Measurements from ENCODE around the gene IBA57. TPM values are rescaled to one million over a fixed set of nuclear protein-coding genes. Genes with fewer than 3 reads are reported as not detected.

The IBA57 gene
- total RNA-seq, 2 donors from 2014 or later = 16.3 to 18.2 TPM

DNA sequence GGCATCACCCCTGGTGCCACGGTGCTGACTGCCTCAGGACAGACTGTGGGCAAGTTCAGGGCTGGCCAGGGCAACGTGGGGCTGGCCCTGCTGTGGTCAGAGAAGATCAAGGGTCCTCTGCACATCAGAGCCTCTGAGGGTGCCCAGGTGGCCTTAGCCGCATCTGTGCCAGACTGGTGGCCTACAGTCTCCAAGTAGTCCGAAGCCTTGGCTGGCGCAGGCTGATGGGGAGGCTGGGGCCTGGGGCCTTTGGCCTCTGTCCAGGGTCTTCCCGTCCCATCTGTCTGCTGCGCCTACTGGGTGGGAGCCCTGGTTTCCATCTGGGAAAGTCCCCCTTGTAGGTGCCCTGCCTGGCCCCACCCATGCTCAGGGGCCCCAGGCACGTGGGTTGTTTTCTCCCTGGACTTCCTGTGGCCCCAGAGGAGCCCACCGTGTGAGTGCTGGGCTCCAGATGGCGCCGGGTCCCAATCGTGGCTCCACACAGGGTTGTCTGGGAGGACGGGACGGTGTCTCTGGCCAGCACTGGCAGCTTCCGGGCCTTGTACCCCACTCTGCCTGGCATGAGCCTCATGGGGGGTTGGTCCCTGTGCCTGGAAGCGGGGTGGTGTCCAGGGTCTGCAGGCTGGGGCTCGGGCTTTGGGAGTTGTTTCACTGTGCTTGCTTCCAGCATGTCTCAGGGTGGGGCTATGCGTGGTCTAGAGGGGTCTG lies 9.9 kb downstream of the IBA57 start:
- Mint-ChIP-seq H3K27me3 (no peaks in the 10 kb centered on the region), H3K27ac (peak overlapping the region; percentile 39), H3K36me3 (ENCODE audit: low read depth) (no peaks in the 10 kb centered on the region), H3K4me1 (peaks cover 6% of the 10 kb centered on the region), H3K4me3 (no peak overlapping the region)
- no peak for DNase-seq
- no peaks in the 10 kb centered on the region for H3K9me3 ChIP-seq (ENCODE audit: control insufficient read depth, low read length, poor library complexity, severe bottlenecking)
- ATAC-seq = no peak

- no peak for DNase-seq
- Mint-ChIP-seq H3K36me3 (ENCODE audit: low read depth) (no peaks in the 10 kb centered on the region), H3K27ac (no peak overlapping the region), H3K4me3 (no peak overlapping the region), H3K4me1 (peaks cover 5% of the 10 kb centered on the region), H3K27me3 (no peaks in the 10 kb centered on the region)
- no peaks in the 10 kb centered on the region for H3K9me3 ChIP-seq (ENCODE audit: control insufficient read depth, low read length, poor library complexity, severe bottlenecking)
- ATAC-seq = no peak
Observed at GRCh38 chr1:228176024-228176395, 10.4 kb downstream of the IBA57 start.

- DNase-seq (no peak), ATAC-seq (no peak)
- H3K9me3 ChIP-seq (ENCODE audit: control insufficient read depth, low read length, poor library complexity, severe bottlenecking) = no peaks in the 10 kb centered on the region
- no peaks in the 10 kb centered on the region for H3K27me3 Mint-ChIP-seq
- no peak overlapping the region for H3K4me3 Mint-ChIP-seq
- H3K4me1 Mint-ChIP-seq = peaks cover 5% of the 10 kb centered on the region
- H3K27ac Mint-ChIP-seq = no peak overlapping the region
- no peaks in the 10 kb centered on the region for H3K36me3 Mint-ChIP-seq (ENCODE audit: low read depth)
Observed at GRCh38 chr1:228176461-228177182, 11.0 kb downstream of the IBA57 start.

DNA sequence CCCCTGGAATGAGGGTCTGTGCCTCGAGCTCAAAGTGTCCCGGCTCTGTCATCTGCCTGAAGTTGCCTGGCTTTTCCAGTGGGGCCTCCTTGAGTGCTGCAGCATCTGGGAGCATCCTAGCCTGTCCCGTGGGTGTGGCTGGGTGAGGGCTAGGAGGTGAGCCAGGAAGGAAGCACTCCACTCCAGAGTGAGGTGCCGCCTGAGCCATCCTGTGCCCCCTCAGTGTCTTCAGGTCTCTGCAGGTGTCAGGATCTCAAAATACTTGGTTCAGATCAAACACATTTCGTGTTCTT lies 11.5 kb downstream of the IBA57 start:
- Mint-ChIP-seq H3K4me1 (peaks cover 5% of the 10 kb centered on the region), H3K27ac (no peak overlapping the region), H3K36me3 (ENCODE audit: low read depth) (no peaks in the 10 kb centered on the region), H3K27me3 (no peaks in the 10 kb centered on the region), H3K4me3 (no peak overlapping the region)
- DNase-seq (no peak), ATAC-seq (no peak)
- no peaks in the 10 kb centered on the region for H3K9me3 ChIP-seq (ENCODE audit: control insufficient read depth, low read length, poor library complexity, severe bottlenecking)

GRCh38 chr1:228177721-228178710 lies 12.4 kb downstream of the IBA57 start:
- ATAC-seq = no peak

DNA sequence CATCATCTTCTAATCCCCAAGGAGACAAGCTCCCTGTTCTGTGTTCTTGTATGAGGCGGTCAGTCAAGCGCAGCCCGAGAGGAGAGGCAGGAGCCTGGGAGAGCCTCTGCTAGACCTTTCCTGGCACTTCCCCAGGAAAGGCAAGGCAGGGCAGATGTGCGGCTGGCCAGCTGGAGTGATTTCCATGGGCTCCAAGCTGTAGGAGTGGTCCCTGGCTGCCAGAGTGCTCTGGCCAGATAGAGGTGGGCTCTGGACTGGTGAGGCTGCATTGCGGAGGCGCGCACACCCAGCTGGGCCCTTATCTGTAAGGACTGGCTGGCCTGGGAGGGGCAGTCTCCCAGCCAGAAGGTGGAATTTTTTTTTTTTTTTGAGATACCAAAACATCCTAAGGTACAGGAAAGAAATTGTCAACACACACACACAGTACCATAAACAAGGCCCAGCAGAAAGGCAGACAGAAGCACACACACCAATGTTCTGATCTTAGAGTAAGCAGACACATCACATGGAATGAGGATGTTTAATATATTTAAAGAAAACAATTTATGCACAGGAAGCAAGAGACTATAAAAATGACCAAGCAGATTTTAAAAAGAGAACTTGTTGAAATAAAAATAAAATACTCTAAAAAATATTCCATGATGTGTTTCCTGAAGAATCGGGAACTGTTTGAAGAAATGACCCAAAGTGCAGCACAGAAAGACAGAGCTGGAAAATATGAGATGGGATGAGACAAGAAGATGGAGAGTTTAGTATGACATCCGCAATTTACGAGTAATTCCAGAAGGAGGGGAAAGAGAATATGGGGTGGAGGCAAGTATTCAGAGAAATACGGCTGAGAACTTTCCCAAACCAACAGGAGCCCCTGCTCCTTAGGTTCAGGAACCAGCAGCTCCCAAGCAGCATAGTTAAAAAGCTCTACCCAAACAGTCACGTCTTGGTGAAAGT lies 13.4 kb downstream of the IBA57 start:
- Mint-ChIP-seq H3K36me3 (ENCODE audit: low read depth) (no peaks in the 10 kb centered on the region), H3K4me1 (peaks cover 2% of the 10 kb centered on the region), H3K27ac (peak overlapping the region; percentile 32), H3K27me3 (no peaks in the 10 kb centered on the region), H3K4me3 (no peak overlapping the region)
- H3K9me3 ChIP-seq (ENCODE audit: control insufficient read depth, low read length, poor library complexity, severe bottlenecking) = no peaks in the 10 kb centered on the region
- ATAC-seq = no peak
- no peak for DNase-seq

More at GRCh38 chr1:228177721-228178710, 12.4 kb downstream of the IBA57 start:
- Mint-ChIP-seq H3K27ac (peak overlapping the region; percentile 32), H3K4me3 (no peak overlapping the region), H3K27me3 (no peaks in the 10 kb centered on the region), H3K36me3 (ENCODE audit: low read depth) (no peaks in the 10 kb centered on the region), H3K4me1 (peaks cover 2% of the 10 kb centered on the region)
- H3K9me3 ChIP-seq (ENCODE audit: control insufficient read depth, low read length, poor library complexity, severe bottlenecking) = no peaks in the 10 kb centered on the region
- DNase-seq = no peak

DNA sequence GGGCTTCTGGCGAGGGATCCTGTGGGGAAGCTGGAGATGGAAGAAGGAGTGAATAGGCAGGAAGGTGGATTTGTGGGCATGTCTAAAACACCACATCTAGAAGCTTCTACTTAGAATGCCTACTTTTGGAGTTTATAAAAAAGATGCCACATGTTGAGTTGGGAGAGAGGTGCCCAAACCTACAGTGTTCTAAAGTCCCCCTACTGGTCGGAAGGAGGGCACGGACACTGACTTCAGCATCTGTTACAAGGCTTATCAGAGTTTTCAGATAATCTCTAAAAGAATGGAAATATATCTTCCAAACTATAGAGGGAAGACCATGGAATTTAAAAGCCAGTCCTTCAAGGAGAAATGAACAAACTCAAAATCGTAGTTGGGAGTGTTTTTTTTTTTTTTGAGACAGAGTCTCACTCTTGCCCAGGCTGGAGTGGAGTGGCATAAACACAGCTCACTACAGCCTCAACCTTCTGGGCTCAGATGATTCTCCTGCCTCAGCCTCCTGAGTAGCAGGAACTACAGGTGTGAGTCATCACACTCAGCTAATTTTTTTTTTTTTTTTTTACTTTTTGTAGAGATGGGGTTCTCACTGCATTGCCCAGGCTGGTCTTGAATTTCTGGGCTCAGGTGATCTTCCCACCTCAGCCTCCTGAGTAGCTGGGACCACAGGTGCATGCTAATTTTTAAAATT lies 14.8 kb downstream of the IBA57 start:
- no peak for DNase-seq
- ATAC-seq = peak; percentile 42

DNA sequence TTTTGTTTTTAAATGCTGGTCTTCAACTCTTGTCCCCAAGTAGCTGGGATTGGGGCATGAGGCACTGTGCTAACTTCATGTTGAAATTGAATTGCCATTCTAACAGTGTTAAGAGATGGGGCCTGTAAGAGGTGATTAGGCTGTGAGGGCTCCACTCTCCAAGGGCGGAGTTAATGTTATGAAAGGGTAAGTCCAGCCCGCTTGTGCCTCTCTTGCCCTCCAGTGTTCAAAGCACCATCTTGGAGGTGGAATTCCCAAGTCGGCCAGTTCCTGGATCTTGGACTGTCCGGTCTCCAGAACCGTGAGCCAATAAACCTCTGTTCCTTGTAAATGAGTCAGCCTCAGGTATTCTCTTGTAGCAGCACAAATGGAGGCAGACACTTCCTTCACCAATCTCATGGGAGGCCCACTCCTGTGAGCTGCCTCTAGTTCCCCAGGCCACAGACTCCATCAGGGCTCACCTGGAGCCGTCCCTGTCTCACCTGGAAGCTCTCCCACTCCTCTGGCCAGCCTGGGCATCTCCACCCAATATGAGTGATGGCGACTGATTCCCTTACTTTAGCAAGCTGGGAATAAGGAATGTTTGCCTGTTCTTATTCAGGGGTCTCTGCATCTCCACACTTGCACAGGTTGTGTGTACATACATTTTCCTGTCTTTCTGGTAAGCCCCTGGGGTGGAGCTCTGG lies 15.5 kb downstream of the IBA57 start:
- no peak for DNase-seq
- Mint-ChIP-seq H3K4me1 (peaks cover 9% of the 10 kb centered on the region), H3K27ac (no peak overlapping the region), H3K27me3 (no peaks in the 10 kb centered on the region), H3K4me3 (no peak overlapping the region), H3K36me3 (ENCODE audit: low read depth) (no peaks in the 10 kb centered on the region)
- no peak for ATAC-seq
- no peaks in the 10 kb centered on the region for H3K9me3 ChIP-seq (ENCODE audit: control insufficient read depth, low read length, poor library complexity, severe bottlenecking)

More for the DNA sequence above, 14.8 kb downstream of the IBA57 start:
- H3K9me3 ChIP-seq (ENCODE audit: control insufficient read depth, low read length, poor library complexity, severe bottlenecking) = no peaks in the 10 kb centered on the region
- Mint-ChIP-seq H3K36me3 (ENCODE audit: low read depth) (no peaks in the 10 kb centered on the region), H3K27ac (no peak overlapping the region), H3K4me3 (no peak overlapping the region), H3K4me1 (peaks cover 4% of the 10 kb centered on the region), H3K27me3 (no peaks in the 10 kb centered on the region)

DNA sequence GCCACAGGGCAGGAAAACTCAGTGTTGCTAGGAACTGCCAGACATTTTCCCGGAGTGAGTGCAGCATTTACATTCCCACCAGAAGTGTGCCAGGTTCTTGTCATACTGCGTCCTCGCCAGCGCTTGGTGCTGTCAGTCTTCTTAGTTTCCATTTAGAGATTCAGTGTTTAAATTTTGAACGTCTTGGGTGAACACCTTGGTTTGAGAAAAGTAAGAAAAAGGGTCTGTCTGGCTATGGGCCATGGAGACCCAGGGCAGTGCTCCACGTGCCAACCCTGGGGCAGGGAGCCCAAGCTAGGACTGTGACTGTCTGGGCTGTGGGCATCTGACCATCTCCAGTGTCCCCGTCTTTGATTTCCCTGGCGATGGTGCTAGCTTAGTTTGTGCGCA lies 16.0 kb downstream of the IBA57 start:
- no peaks in the 10 kb centered on the region for H3K9me3 ChIP-seq (ENCODE audit: control insufficient read depth, low read length, poor library complexity, severe bottlenecking)
- DNase-seq (no peak), ATAC-seq (no peak)
- Mint-ChIP-seq H3K4me1 (peaks cover 7% of the 10 kb centered on the region), H3K36me3 (ENCODE audit: low read depth) (no peaks in the 10 kb centered on the region), H3K27me3 (no peaks in the 10 kb centered on the region), H3K27ac (no peak overlapping the region), H3K4me3 (no peak overlapping the region)

DNA sequence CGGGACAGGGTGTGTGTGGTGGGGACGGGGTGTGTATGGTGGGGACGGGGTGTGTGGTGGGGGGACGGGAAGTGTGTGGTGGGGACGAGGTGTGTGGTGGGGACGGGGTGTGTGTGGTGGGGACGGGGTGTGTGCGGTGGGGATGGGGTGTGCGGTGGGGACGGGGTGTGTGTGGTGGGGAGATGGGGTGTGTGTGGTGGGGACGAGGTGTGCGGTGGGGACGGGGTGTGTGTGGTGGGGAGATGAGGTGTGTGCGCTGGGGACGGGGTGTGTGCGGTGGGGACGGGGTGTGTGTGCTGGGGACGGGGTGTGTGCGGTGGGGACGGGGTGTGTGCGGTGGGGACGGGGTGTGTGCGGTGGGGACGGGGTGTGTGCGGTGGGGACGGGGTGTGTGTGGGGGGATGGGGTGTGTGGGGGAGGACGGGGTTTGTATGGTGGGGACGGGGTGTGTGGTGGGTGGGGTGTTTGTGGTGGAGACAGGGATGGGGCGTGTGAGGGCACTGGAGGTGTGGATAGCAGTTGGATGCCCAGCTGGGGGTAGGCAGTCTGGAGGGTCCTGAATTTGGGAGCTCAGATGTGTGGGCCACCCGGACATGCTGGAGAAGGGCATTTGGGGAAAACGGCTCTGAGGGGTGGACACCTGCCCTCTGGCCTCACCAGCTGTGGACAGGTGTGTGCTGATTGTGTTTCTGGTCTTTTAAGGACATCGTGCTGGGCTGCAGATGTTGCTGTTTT lies 16.9 kb downstream of the IBA57 start:
- Mint-ChIP-seq H3K27ac (no peak overlapping the region), H3K36me3 (ENCODE audit: low read depth) (no peaks in the 10 kb centered on the region), H3K4me1 (peaks cover 7% of the 10 kb centered on the region), H3K27me3 (no peaks in the 10 kb centered on the region), H3K4me3 (no peak overlapping the region)
- no peaks in the 10 kb centered on the region for H3K9me3 ChIP-seq (ENCODE audit: control insufficient read depth, low read length, poor library complexity, severe bottlenecking)
- DNase-seq (no peak), ATAC-seq (no peak)

- no peaks in the 10 kb centered on the region for H3K27me3 Mint-ChIP-seq
Observed at GRCh38 chr1:228184152-228184551, 18.5 kb downstream of the IBA57 start.

More at GRCh38 chr1:228184152-228184551, 18.5 kb downstream of the IBA57 start:
- DNase-seq (no peak), ATAC-seq (no peak)
- Mint-ChIP-seq H3K4me3 (no peak overlapping the region), H3K4me1 (peaks cover 11% of the 10 kb centered on the region), H3K36me3 (ENCODE audit: low read depth) (no peaks in the 10 kb centered on the region), H3K27ac (no peak overlapping the region)
- H3K9me3 ChIP-seq (ENCODE audit: control insufficient read depth, low read length, poor library complexity, severe bottlenecking) = no peaks in the 10 kb centered on the region
